Spleen (tissue), 7 donors: ENCODE measurements around the gene SMG9.

Experiments used
- POLR2A ChIP-seq, 3 donors: fragments of 450-650 bp; IDR thresholded peaks; one replicate each; pipeline ENCODE4 v1.5.1; 2017; ENCODE audit warnings: antibody characterized with exemption in 3 of 3, mild to moderate bottlenecking in 1 of 3
- POLR2AphosphoS5 ChIP-seq, 3 donors: sonication (generic); formaldehyde crosslinking; IDR thresholded peaks; one replicate each; pipeline ENCODE4 v1.5.1; 2017; ENCODE audit warnings: antibody characterized with exemption in 3 of 3
- TF ChIP-seq, protein P1 (sequence below), 11 experiments: fragments of 200-600 bp in 7 of 11; fragments of 450-650 bp in 4 of 11; sonication (generic) in 4 of 11; IDR thresholded peaks in 8 of 11; conservative IDR thresholded peaks in 3 of 11; 1 replicate in 7 of 11; 2 replicates in 4 of 11; pipeline versions ENCODE4 v1.4.0 to v1.8.0; 2016 to 2021; ENCODE audit warnings: antibody characterized with exemption in 11 of 11, inconsistent platforms in 4 of 11, mild to moderate bottlenecking in 1 of 11
- donor health status: DM: no; HTN: no; CAD: no; lungs with moderate emphysema.
- donor health status: DM: no; HTN: no; CAD: no.
- donor health status: DM: no; HTN: no; CAD: no.

DNA sequence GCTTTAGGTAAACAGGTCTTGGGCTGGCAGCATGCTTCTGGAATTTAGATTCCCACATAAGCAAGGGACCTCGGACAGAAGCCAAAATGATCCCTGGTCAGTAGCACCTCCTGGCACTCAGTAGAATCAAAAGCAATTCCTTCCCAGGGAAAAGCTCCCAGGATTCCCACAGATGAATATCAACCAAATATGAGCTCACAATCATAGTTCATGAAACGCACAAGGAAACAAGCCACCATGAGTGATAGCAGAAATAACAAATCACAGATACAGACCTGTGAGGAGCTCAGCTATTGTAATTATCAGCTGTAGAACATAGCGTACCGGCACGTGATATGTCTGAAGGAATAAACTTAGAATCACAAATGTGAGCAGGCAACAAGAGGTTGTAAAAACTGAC lies 63.0 kb downstream of the SMG9 start:
- TF ChIP-seq POLR2A (IDR thresholded peaks at IDR 0.05) (no peak), POLR2AphosphoS5 (IDR thresholded peaks at IDR 0.05) (no peak)
- TF ChIP-seq, protein P1, sequence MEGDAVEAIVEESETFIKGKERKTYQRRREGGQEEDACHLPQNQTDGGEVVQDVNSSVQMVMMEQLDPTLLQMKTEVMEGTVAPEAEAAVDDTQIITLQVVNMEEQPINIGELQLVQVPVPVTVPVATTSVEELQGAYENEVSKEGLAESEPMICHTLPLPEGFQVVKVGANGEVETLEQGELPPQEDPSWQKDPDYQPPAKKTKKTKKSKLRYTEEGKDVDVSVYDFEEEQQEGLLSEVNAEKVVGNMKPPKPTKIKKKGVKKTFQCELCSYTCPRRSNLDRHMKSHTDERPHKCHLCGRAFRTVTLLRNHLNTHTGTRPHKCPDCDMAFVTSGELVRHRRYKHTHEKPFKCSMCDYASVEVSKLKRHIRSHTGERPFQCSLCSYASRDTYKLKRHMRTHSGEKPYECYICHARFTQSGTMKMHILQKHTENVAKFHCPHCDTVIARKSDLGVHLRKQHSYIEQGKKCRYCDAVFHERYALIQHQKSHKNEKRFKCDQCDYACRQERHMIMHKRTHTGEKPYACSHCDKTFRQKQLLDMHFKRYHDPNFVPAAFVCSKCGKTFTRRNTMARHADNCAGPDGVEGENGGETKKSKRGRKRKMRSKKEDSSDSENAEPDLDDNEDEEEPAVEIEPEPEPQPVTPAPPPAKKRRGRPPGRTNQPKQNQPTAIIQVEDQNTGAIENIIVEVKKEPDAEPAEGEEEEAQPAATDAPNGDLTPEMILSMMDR (IDR thresholded peaks at IDR 0.05 in 8 of 11, conservative IDR thresholded peaks at IDR 0.05 in 3 of 11): no peak
